ENCODE data around the gene RLBP1. TPM values are rescaled to one million over a fixed set of nuclear protein-coding genes. Genes with fewer than 3 reads are reported as not detected.

The RLBP1 gene
- total RNA-seq, 4 donors from 2014 or later: not detected

DNA sequence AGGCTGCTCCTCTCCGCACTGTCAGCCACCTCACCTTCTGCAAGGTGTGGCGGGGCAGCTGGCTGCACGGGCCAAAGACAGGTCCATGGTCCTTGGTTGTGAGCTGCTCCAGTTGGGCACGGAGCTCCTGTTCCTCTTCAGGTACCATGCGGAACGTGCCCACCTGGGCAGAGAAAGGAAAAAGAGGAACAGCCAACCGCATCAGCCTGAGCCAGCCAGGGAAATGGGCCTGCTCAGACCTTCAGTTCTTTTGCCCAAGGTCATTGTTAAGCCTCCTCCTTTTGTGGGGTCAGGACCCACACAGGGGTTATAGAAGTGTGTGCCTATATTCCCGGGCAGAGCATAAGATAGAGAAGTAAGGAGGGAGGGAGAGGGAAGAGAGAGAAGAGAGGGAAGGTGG, 2.8 kb downstream of the RLBP1 start:
- no peak overlapping the region for H3K4me3 ChIP-seq
- intact Hi-C loops (cut with DNase I; ENCODE audit: low total_unique reads) (no loop called here), in situ Hi-C loops (cut with MboI; ENCODE audit: low pct_ligation_motif_present in 1 of 4, low pct_unique_long_range_greater_than_20kb in 1 of 4, low sequenced_read_pairs in 3 of 4) (loop anchor here in 1 of 4 donors (25.0 kb wide), 1 partner anchor 219 kb away; no protein-coding TSS in a partner anchor)
- no peaks in the 10 kb centered on the region for H3K27me3 ChIP-seq
- H3K4me1 ChIP-seq: no peaks in the 10 kb centered on the region
- no peak for DNase-seq
- no peak overlapping the region for H3K27ac ChIP-seq
- no peaks in the 10 kb centered on the region for H3K9me3 ChIP-seq
- no peak for TF ChIP-seq CTCF (IDR thresholded peaks at IDR 0.05)
- TF ChIP-seq POLR2AphosphoS5 (IDR thresholded peaks at IDR 0.05): no peak
- TF ChIP-seq POLR2A (IDR thresholded peaks at IDR 0.05): no peak
- TF ChIP-seq EP300 (IDR thresholded peaks at IDR 0.05; ENCODE audit: low read depth): no peak
- no peaks in the 10 kb centered on the region for H3K36me3 ChIP-seq
- WGBS, 2 donors (ENCODE audit: low coverage in 1 of 2): 90 to 94% methylated on average over 2 to 6 of the region's 8 CpGs

- H3K27me3 ChIP-seq: no peaks in the 10 kb centered on the region
- WGBS, 2 donors (ENCODE audit: low coverage in 1 of 2): 85% methylated on average over 6 of the region's 6 CpGs; no CpG with 5 or more reads in 1 of the 2 donors
- TF ChIP-seq POLR2A (IDR thresholded peaks at IDR 0.05) (no peak), POLR2AphosphoS5 (IDR thresholded peaks at IDR 0.05) (no peak), EP300 (IDR thresholded peaks at IDR 0.05; ENCODE audit: low read depth) (no peak), CTCF (IDR thresholded peaks at IDR 0.05) (no peak)
- intact Hi-C loops (cut with DNase I; ENCODE audit: low total_unique reads) (no loop called here), in situ Hi-C loops (cut with MboI; ENCODE audit: low pct_ligation_motif_present in 1 of 4, low pct_unique_long_range_greater_than_20kb in 1 of 4, low sequenced_read_pairs in 3 of 4) (loop anchor here in 1 of 4 donors (25.0 kb wide), 1 partner anchor 219 kb away; no protein-coding TSS in a partner anchor)
- no peaks in the 10 kb centered on the region for H3K36me3 ChIP-seq
- DNase-seq: no peak
- no peak overlapping the region for H3K4me3 ChIP-seq
- H3K4me1 ChIP-seq: no peaks in the 10 kb centered on the region
- no peaks in the 10 kb centered on the region for H3K9me3 ChIP-seq
- H3K27ac ChIP-seq: no peak overlapping the region
Measured at GRCh38 chr15:89217686-89218376, 3.5 kb downstream of the RLBP1 start.

DNA sequence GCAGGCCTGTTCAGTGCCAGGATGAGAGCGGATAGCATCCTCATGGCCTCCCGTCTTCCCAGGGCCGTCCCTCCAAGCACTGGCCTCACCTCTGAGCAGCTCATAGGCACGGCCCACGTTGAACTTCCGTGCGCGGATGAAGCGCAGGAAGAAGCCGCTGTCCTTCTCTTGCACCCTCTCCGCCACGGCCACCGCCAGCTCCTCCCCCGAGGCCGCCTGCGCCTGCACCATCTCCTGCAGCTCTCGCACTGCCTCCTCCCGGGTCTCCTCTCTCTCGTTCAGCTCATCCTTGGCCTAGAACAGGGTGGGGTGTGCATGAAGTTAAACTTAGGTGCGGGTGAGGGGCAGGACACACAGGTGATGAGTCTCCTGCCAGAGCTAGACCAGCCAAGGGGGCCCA, 4.3 kb downstream of the RLBP1 start:
- DNase-seq: no peak
- in situ Hi-C loops (cut with MboI; ENCODE audit: low pct_ligation_motif_present in 1 of 4, low pct_unique_long_range_greater_than_20kb in 1 of 4, low sequenced_read_pairs in 3 of 4): loop anchor here in 1 of 4 donors (25.0 kb wide), 1 partner anchor 220 kb away; no protein-coding TSS in a partner anchor

DNA sequence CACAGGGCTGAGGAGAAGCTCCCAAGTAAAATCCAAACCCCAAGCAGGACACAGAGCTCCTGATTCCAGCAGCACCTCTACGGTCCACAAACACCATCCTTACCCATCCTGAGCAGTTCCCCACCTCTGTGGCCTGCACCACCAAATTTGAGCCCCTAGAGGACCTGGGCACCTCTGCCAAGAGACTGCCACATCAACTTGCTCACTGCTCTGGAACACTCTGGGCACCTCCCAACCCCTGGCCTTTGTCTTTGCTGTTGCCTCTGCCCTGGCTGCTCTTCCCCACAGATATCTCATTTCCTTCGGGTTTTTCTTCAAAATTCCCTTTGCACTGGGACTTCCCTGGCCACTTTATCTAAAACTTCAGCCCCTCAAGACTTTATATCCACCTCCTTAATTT, 5.8 kb downstream of the RLBP1 start:
- no peak for TF ChIP-seq EP300 (IDR thresholded peaks at IDR 0.05; ENCODE audit: low read depth)
- TF ChIP-seq POLR2A (IDR thresholded peaks at IDR 0.05): no peak
- no peak for TF ChIP-seq CTCF (IDR thresholded peaks at IDR 0.05)
- TF ChIP-seq POLR2AphosphoS5 (IDR thresholded peaks at IDR 0.05): no peak
- intact Hi-C loops (cut with DNase I; ENCODE audit: low total_unique reads) (no loop called here), in situ Hi-C loops (cut with MboI; ENCODE audit: low pct_ligation_motif_present in 1 of 4, low pct_unique_long_range_greater_than_20kb in 1 of 4, low sequenced_read_pairs in 3 of 4) (loop anchor here in 1 of 4 donors (25.0 kb wide), 1 partner anchor 222 kb away; no protein-coding TSS in a partner anchor)
- 73 to 100% methylated on average over 1 to 2 of the region's 2 CpGs for WGBS, 2 donors (ENCODE audit: low coverage in 1 of 2)
- DNase-seq: no peak
- no peaks in the 10 kb centered on the region for H3K27me3 ChIP-seq
- no peaks in the 10 kb centered on the region for H3K36me3 ChIP-seq
- H3K4me1 ChIP-seq: no peaks in the 10 kb centered on the region
- no peak overlapping the region for H3K27ac ChIP-seq
- no peak overlapping the region for H3K4me3 ChIP-seq
- H3K9me3 ChIP-seq: no peaks in the 10 kb centered on the region

More for the DNA sequence above, 4.3 kb downstream of the RLBP1 start:
- WGBS, 2 donors (ENCODE audit: low coverage in 1 of 2): 92 to 95% methylated on average over 18 to 20 of the region's 20 CpGs
- no peak overlapping the region for H3K4me3 ChIP-seq
- no peaks in the 10 kb centered on the region for H3K27me3 ChIP-seq
- H3K4me1 ChIP-seq: no peaks in the 10 kb centered on the region
- intact Hi-C loops (cut with DNase I; ENCODE audit: low total_unique reads): no loop called here
- no peak for TF ChIP-seq CTCF (IDR thresholded peaks at IDR 0.05)
- no peak for TF ChIP-seq POLR2A (IDR thresholded peaks at IDR 0.05)
- TF ChIP-seq POLR2AphosphoS5 (IDR thresholded peaks at IDR 0.05): no peak
- no peak for TF ChIP-seq EP300 (IDR thresholded peaks at IDR 0.05; ENCODE audit: low read depth)
- no peaks in the 10 kb centered on the region for H3K9me3 ChIP-seq
- no peaks in the 10 kb centered on the region for H3K36me3 ChIP-seq
- no peak overlapping the region for H3K27ac ChIP-seq

Measured in transverse colon (tissue), 4 donors.